HG03066 (cell line): ENCODE measurements around the gene TBRG4.

ENCODE experiments used
- ATAC-seq: cut with Tn5 transposase; IDR thresholded peaks from one replicate; pipeline ENCODE4 v1.9.1; 2021; ENCODE audit warnings: low read depth; ENCODE audit not compliant: unreplicated experiment

The TBRG4 gene

GRCh38 chr7:45061352-45061751 lies 50.1 kb downstream of the TBRG4 start:
- ATAC-seq = no peak

- ATAC-seq = no peak
Measured at GRCh38 chr7:45060295-45060694, 51.2 kb downstream of the TBRG4 start.

GRCh38 chr7:45057878-45058277 lies 53.6 kb downstream of the TBRG4 start:
- ATAC-seq = no peak

- no peak for ATAC-seq
Measured at GRCh38 chr7:45055594-45056219, 55.8 kb downstream of the TBRG4 start.

GRCh38 chr7:45055016-45055415 lies 56.5 kb downstream of the TBRG4 start:
- ATAC-seq = no peak

GRCh38 chr7:45054442-45054841 lies 57.1 kb downstream of the TBRG4 start:
- no peak for ATAC-seq

GRCh38 chr7:45053941-45054340 lies 57.6 kb downstream of the TBRG4 start:
- ATAC-seq = no peak

- no peak for ATAC-seq
Measured at GRCh38 chr7:45053401-45053800, 58.1 kb downstream of the TBRG4 start.

GRCh38 chr7:45052011-45052410 lies 59.5 kb downstream of the TBRG4 start:
- no peak for ATAC-seq

- no peak for ATAC-seq
Measured at GRCh38 chr7:45050198-45050597, 61.3 kb downstream of the TBRG4 start.
